Right kidney (tissue), 1 donor: ENCODE measurements around the gene COLEC11.
A peak's percentile ranks its signal among the peaks of the same experiment; 100 is the strongest.

Source experiments
- DNase-seq: peaks from one replicate; pipeline ENCODE4 v3.0.0-alpha.2; 2016

The COLEC11 gene

GRCh38 chr2:3638456-3638810, 43.5 kb downstream of the COLEC11 start:
- no peak for DNase-seq

- DNase-seq = no peak
Measured at GRCh38 chr2:3639015-3639630, 44.2 kb downstream of the COLEC11 start.

- DNase-seq = no peak
Measured at GRCh38 chr2:3639653-3640052, 44.7 kb downstream of the COLEC11 start.

GRCh38 chr2:3641181-3641580, 46.3 kb downstream of the COLEC11 start:
- no peak for DNase-seq

- no peak for DNase-seq
Measured at GRCh38 chr2:3641841-3642421, 47.0 kb downstream of the COLEC11 start.

GRCh38 chr2:3642521-3643215, 47.8 kb downstream of the COLEC11 start:
- DNase-seq = no peak

- DNase-seq = no peak
Measured at GRCh38 chr2:3643371-3644245, 48.7 kb downstream of the COLEC11 start.

- no peak for DNase-seq
Measured at GRCh38 chr2:3644246-3644525, 49.3 kb downstream of the COLEC11 start.

- no peak for DNase-seq
Measured at GRCh38 chr2:3644891-3645605, 50.1 kb downstream of the COLEC11 start.

- no peak for DNase-seq
Measured at GRCh38 chr2:3645745-3646389, 51.0 kb downstream of the COLEC11 start.

- DNase-seq = no peak
Measured at GRCh38 chr2:3646446-3646845, 51.5 kb downstream of the COLEC11 start.

GRCh38 chr2:3647246-3647645, 52.3 kb downstream of the COLEC11 start:
- DNase-seq = no peak

GRCh38 chr2:3647831-3648651, 53.1 kb downstream of the COLEC11 start:
- DNase-seq = no peak

- DNase-seq = no peak
Measured at GRCh38 chr2:3648652-3649177, 53.8 kb downstream of the COLEC11 start.

- no peak for DNase-seq
Measured at GRCh38 chr2:3649581-3649980, 54.7 kb downstream of the COLEC11 start.

GRCh38 chr2:3650140-3650920, 55.4 kb downstream of the COLEC11 start:
- no peak for DNase-seq

GRCh38 chr2:3651691-3652648, 57.1 kb downstream of the COLEC11 start:
- DNase-seq = peak; percentile 83

GRCh38 chr2:3652896-3653625, 58.1 kb downstream of the COLEC11 start:
- no peak for DNase-seq
